Activated T-helper 1 cell treated with Interleukin-2 at 50 U/mL for 16 hours (primary cell): ENCODE measurements around the gene HPX.

Experiments
- DNase-seq: peaks from one replicate; pipeline ENCODE4 v3.0.0-alpha.2; 2020; ENCODE audit warnings: low read depth

Gene HPX

GRCh38 chr11:6390718-6391469 is 49.9 kb downstream of the HPX start:
- no peak for DNase-seq

GRCh38 chr11:6389905-6390717 is 50.7 kb downstream of the HPX start, which contains the start of gene SMPD1:
Gene SMPD1, plus strand, starts transcription at chr11:6390474. Its CDS starts 125 bp downstream, at chr11:6390599.
- peak; percentile 92 for DNase-seq

GRCh38 chr11:6388748-6389147 is 52.0 kb downstream of the HPX start:
- DNase-seq = no peak

GRCh38 chr11:6387811-6388599 is 52.8 kb downstream of the HPX start:
- no peak for DNase-seq

GRCh38 chr11:6385046-6385777 is 55.6 kb downstream of the HPX start:
- DNase-seq = no peak
